PFSK-1 (cell line): ENCODE data around the gene FAM117A.

Experiments used
- FOXP2 ChIP-seq: optimal IDR thresholded peaks from 2 replicates; pipeline ENCODE3; 2011; ENCODE audit warnings: borderline replicate concordance, control low read depth, inconsistent platforms; ENCODE audit not compliant: insufficient read depth; ENCODE audit errors: extremely low read length, extremely low read depth
- POLR2AphosphoS5 ChIP-seq: IDR thresholded peaks from 2 replicates; pipeline ENCODE4 v1.6.1; 2012; ENCODE audit warnings: low read depth, mild to moderate bottlenecking, control low read depth, low read length, moderate library complexity
- SIN3A ChIP-seq: IDR thresholded peaks from 2 replicates; pipeline ENCODE4 v1.6.1; 2012; ENCODE audit warnings: mild to moderate bottlenecking, low read length, moderate library complexity, borderline replicate concordance; ENCODE audit not compliant: insufficient read depth
- TAF1 ChIP-seq: IDR thresholded peaks from 2 replicates; pipeline ENCODE4 v1.6.1; 2012; ENCODE audit warnings: low read length, control low read depth, borderline replicate concordance; ENCODE audit not compliant: insufficient read depth
- TF ChIP-seq, protein P1 (sequence below), 2 experiments: IDR thresholded peaks; 2 replicates each; pipeline versions ENCODE4 v1.6.1 to v1.8.0; 2011 to 2012; ENCODE audit warnings: low read depth in 2 of 2, low read length in 2 of 2, control low read depth in 1 of 2, inconsistent platforms in 1 of 2, mild to moderate bottlenecking in 1 of 2, moderate library complexity in 1 of 2; ENCODE audit not compliant: insufficient read depth in 1 of 2

FAM117A gene

DNA sequence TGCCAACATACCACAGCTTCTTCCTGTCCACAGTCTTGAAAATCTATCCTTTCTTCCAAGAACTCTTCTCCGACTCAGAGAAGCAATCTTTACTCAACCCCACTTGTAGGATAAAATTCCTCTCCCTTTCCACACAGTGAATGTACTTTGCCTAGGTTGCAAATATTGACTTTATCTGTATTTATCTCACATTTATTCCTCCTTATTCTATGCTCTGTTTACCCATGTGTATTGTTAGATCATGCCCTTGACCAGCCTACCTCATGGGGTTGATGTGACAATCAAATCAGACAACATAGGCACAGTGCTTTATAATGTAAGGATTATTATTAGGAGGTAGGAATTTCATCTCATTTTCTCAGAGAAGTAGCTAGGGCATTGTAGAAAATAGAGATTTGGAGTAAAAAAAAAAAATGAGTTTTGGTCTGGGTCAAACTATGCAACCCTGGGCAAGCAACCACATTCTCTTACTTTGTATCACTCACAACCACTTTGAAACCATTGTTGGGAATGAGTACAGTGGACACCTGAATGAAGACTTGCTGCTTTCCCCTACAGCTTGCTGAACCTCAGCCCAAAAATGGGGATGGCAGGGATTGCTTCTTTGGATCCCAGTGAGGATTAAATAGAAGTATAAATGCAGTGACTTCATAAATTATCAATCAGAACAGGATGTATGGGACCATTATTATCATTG lies 47.1 kb downstream of the FAM117A start:
- TF ChIP-seq TAF1 (no peak), FOXP2 (no peak), SIN3A (no peak), POLR2AphosphoS5 (no peak)
- TF ChIP-seq, protein P1, sequence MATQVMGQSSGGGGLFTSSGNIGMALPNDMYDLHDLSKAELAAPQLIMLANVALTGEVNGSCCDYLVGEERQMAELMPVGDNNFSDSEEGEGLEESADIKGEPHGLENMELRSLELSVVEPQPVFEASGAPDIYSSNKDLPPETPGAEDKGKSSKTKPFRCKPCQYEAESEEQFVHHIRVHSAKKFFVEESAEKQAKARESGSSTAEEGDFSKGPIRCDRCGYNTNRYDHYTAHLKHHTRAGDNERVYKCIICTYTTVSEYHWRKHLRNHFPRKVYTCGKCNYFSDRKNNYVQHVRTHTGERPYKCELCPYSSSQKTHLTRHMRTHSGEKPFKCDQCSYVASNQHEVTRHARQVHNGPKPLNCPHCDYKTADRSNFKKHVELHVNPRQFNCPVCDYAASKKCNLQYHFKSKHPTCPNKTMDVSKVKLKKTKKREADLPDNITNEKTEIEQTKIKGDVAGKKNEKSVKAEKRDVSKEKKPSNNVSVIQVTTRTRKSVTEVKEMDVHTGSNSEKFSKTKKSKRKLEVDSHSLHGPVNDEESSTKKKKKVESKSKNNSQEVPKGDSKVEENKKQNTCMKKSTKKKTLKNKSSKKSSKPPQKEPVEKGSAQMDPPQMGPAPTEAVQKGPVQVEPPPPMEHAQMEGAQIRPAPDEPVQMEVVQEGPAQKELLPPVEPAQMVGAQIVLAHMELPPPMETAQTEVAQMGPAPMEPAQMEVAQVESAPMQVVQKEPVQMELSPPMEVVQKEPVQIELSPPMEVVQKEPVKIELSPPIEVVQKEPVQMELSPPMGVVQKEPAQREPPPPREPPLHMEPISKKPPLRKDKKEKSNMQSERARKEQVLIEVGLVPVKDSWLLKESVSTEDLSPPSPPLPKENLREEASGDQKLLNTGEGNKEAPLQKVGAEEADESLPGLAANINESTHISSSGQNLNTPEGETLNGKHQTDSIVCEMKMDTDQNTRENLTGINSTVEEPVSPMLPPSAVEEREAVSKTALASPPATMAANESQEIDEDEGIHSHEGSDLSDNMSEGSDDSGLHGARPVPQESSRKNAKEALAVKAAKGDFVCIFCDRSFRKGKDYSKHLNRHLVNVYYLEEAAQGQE (IDR thresholded peaks at IDR 0.05; ENCODE audit: insufficient read depth in 1 of 2, low read depth in 2 of 2, low read length in 2 of 2), result no peak

DNA sequence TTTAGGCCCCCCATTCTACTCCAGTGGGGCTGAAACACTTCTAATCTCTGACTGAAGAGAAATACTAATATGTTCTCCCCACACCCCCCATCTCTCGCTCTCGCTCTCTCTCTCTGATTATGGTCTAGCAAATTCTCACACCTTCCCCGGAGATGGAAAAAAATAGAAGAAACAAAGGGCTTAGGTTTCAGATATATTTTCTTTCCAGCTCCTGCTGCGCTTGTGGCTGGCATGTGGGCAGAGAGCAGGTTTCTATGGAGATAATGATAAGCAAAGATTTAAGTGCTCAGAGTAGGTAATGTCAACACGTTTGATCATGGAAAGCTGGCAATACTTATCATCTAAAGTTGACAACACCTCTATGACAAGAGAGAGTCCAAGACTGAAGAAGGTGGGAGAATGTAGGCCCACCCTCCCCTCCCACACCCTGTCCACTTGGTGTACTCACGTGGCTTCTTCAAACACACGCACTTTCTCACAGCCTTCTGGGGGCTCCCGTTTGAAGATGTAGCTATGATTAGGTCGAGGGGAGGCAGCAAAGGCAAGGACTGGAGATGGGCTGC lies 48.1 kb downstream of the FAM117A start:
- TF ChIP-seq POLR2AphosphoS5 (no peak), TAF1 (no peak)

DNA sequence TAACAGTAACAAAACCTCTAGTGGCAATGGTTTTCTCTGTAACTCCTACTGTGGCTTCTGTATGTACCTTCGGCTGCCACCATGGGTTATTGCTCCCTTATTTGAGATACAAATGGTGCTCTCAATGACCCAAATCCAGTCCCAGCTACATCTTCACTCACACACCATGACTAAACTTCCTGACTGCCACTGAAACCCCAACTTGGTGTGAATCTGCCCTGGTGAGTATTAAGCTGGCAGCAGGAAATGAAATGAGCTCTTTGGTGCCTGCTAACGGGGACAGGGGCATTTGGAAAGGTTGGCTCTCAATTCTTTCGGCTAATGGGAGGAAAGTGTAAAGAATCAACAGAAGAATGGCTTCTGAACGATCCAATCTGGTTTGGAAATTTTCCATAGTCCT lies 48.7 kb downstream of the FAM117A start:
- TF ChIP-seq POLR2AphosphoS5, result no peak
- TF ChIP-seq, protein P1 (IDR thresholded peaks at IDR 0.05; ENCODE audit: insufficient read depth in 1 of 2, low read depth in 2 of 2, low read length in 2 of 2), result no peak
- TF ChIP-seq SIN3A, result no peak
- TF ChIP-seq TAF1, result no peak
- no peak for TF ChIP-seq FOXP2

DNA sequence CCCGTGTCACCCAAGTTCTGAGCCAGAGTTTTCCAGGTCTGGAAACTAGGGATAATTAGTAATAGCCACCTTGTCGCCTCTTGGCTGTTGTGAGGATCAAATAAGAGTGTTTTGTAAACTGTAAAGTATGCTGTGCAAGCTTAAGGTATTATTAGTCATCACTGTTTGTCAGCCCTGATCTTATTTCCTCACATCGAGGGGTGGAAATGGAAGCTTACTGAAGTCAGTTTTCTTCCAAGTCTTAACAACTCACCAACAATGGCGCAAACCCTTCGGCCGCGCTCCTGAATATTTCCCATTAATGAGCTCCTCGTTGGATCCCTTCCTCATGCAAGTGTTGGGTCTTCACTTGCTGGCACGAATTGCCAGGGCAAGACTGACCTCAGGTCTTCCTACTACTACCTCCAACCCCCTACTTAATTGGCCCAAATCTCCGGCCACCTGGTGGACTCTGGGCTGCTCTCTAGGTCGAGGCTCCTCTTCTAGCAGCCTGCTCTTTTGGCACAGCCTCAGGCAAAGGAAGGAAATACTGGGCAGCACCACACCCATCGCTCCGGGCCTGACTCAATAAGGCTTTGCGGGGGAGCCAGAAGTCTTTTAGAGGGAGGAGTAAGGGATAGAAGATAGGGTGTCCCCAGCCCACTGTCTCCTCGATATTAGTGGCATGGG lies 55.3 kb downstream of the FAM117A start:
- no peak for TF ChIP-seq SIN3A
- no peak for TF ChIP-seq POLR2AphosphoS5
- TF ChIP-seq TAF1, result no peak
- no peak for TF ChIP-seq FOXP2
- TF ChIP-seq, protein P1 (IDR thresholded peaks at IDR 0.05; ENCODE audit: insufficient read depth in 1 of 2, low read depth in 2 of 2, low read length in 2 of 2), result no peak

DNA sequence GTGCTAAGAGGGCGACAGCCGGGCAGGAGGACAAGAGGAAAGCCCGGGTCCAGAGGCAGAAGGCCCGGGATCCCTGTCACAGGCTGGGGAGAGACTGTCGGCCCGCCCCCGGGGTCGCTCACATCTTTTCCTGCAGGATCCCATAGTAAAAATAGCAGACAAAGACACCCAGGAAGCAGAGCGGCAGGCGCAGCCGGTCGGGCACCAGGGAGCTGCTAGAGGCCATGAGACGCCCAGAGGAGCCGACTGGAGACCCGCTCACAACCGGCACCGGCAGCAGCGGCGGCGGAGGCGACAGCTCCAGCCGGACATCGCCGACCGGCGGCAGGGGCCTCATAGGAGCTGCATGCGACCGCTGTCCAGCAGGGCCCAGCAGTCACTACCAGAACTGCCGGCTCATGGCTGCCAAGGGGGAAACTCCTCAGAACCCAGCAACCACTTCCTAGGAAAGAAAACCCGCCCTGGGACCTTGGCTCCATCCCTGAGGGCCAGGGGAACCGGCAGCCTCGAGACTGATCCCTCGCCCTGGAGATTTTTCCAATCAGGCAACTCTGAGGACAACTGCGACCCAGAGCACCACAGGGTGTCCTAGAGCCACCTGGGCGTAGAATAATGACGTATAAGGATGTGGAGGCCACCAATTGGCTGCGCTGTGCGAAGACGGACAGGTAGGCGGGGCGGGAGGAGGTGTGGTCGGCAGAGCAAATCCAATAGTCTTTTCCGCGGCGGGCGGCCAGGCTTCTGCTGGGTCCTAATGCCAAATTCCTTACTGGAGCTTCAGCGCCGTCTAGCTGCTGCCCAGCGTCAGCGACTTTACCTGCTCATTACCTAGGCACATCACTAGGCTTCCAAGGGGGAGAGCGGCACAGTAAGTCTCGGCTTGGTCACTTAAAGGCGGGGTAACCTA lies 56.1 kb downstream of the FAM117A start, which contains the start of gene SLC35B1:
Gene SLC35B1, minus strand, starts transcription at position 357 of the 907 bp plus-strand sequence. Its CDS starts 131 bp downstream, at position 226.
- TF ChIP-seq TAF1 (0 out of 2 replicates have a peak, but pooled peaks have one; percentile 27), FOXP2 (peak; percentile 61), SIN3A (no peak), POLR2AphosphoS5 (peak; percentile 59)
- TF ChIP-seq, protein P1 (IDR thresholded peaks at IDR 0.05; ENCODE audit: insufficient read depth in 1 of 2, low read depth in 2 of 2, low read length in 2 of 2), result peak; percentile 61; a peak in 2 of 4 replicates
